ENCODE measurements around the gene TRIM60.
"Not testable (repeated sequence)": the region's sequence is repeated elsewhere in the genome, so short reads cannot be mapped to it uniquely, and the experiment has no call there.

Gene TRIM60

DNA sequence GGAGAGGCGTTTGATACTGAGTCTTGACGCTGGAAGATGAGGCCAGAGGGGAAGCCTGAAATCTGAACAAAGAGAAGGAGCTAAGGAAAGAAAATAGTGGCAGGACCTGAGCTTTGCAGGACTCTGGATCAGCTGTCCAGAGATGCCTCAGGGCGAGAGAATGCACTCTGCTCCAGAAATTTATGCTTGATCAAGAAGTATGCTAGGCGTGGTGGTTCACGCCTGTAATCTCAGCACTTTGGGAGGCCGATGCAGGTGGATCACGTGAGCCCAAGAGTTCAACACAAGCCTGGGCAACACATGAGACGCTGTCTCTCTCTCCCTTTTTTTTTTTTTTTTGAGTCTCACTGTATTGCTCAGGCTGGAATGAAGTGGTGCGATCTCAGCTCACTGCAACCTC is 23.8 kb downstream of the TRIM60 start:
- no peak for DNase-seq

DNA sequence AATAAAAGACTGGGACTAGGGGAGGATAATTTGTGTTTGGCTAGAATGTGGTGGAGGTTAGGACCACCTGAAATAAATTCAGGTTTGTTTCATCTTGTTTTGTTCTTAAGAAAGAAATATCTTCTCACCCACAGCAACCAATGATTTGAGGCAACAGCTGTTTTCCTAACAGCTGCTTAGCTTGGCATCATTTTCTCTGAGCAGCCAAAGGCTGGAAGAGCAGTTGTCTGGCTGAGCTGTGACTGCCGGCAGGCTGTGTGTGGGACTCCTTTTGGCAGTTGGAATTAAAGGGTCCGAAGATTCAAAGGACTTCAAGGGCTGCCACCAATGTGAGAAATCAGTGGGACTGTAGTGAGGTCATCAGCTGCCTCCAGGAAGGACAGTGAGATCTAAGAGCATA is 26.9 kb downstream of the TRIM60 start:
- no peak for DNase-seq

DNA sequence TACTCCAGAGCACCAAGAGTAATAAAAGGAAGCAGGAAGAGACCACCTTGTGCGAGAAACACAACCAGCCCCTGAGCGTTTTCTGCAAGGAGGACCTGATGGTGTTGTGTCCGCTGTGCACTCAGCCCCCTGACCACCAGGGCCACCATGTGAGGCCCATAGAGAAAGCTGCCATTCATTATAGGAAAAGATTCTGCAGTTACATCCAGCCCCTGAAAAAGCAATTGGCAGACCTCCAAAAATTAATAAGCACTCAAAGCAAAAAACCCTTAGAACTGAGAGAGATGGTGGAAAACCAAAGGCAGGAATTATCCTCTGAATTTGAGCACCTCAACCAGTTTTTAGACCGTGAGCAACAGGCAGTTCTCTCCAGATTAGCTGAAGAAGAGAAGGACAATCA is 27.6 kb downstream of the TRIM60 start:
- no peak for DNase-seq

DNA sequence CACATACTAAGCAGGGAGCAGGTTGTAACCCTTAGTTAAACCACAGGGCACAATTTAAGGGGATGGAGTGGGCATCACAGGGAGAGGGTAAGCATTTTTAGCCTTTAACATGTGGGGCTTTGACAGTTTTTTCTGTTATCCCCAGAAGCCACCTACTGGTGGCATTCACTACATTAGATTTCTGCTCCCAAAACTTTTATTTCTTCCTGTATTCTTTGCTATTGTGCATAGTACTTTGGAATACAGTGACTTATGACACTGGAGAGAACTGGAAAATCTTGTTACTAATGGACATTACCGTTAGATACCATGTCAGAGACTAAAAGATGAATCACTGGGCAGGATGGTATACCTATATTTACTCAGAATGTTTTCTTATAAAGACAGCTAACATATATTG is 29.1 kb downstream of the TRIM60 start:
- no peak for DNase-seq

DNA sequence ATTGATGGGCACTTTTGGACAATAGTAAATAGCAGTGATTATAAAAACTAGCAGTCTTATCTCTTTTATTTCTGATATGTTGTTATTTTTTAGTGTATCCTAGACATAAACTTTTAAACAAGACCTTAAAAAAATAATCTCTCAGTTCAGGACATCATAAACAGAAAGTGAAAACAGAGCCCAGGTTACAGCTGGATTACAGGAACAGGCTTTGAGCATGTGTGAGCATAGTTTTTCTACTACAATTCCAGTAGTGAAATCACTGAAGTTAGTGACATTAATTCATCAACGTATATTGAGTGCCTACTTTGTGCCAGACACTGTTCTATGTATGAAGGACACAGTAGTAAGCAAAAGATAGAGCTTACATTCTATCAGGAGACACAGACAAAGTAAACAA is 38.8 kb downstream of the TRIM60 start:
- no peak for DNase-seq

DNA sequence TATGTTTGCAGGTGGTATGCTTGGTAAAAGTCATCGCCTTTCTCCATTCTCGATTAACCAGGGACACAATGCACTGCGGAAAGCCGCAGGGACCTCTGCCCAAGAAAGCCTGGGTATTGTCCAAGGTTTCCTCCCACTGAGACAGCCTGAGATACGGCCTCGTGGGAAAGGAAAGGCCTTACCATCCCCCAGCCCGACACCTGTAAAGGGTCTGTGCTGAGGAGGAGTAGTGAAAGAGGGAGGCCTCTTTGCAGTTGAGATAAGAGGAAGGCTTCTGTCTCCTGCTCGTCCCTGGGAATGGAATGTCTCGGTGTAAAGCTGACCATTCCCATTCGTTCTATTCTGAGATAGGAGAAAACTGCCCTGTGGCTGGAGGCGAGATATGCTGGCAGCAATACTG is 41.5 kb downstream of the TRIM60 start:
- DNase-seq: not testable (repeated sequence)

DNA sequence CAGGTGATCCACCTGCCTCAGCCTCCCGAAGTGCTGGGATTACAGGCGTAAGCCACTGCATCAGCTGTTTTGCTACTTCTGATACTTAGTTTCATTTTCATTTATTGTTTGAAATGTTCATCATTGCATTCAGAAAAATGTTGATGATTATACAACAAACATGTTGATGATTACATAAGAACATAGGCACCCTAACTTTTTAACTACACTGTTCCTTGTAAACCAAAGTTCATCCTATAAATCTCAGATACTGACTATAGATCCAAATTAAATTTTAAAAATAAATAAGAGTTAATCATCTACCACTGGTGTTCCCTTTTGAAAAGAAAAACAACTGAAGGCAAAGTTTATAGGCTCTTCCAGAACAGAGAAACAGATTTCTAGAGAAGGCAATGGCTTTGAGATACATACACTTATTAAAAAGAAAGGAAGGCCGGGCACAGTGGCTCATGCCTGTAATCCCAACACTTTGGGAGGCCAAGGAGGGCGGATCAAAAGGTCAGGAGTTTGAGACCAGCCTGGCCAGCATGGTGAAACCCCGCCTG is 45.3 kb downstream of the TRIM60 start:
- DNase-seq: no peak

DNA sequence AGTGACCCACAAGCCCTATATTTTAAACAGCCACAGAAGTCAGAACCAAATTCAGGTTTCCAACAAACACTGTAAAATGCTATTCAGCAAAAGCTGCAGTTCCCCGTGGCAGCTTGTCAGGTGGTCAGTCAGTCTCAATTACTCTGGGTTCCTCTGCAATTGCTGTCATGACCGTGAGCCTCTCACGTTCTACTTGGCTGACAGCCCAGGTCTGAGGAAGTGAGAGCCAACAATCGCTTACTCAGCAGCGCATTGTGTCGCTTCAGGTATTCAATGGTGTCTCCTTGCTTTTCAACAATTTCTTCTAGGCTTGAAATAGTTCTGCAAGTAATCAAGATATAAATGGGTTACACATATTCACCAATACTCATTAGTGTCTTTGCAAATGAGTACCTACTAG is 47.7 kb downstream of the TRIM60 start:
- no peak for DNase-seq

DNA sequence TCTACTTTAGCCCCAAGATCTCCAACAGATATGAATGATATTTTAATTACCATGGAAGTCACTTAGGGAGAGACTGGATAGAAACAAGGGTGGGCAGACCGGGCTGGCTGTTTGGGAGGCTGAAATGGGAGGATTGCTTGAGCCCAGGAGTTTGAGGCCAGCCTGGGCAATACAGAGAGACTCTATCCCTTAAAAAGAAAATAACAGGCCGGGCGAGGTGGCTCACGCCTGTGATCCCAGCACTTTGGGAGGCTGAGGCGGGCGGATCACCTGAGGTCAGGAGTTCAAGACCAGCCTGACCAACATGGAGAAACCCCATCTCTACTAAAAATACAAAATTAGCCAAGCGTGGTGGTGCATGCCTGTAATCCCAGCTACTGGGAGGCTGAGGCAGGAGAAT is 53.0 kb downstream of the TRIM60 start:
- DNase-seq: not testable (repeated sequence)

DNA sequence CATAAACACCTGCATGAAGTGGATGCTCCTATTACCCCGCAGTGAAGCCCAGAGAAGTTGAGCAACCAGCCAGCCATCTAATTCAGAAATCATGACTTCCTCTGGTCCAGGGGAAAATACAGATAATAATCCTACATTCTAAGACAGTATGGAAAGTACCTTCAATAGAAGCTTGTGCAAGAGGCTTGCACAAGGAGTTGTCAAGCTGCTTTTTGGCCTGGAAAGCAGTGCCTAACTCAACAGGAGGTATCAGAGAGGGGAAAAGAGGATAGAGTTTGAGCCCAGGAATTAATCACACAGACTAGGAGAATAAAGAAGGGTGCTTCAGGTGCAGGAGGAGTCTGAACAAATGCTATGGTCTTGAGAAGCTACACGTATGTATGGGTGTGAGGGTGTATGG is 54.1 kb downstream of the TRIM60 start:
- DNase-seq: no peak

DNA sequence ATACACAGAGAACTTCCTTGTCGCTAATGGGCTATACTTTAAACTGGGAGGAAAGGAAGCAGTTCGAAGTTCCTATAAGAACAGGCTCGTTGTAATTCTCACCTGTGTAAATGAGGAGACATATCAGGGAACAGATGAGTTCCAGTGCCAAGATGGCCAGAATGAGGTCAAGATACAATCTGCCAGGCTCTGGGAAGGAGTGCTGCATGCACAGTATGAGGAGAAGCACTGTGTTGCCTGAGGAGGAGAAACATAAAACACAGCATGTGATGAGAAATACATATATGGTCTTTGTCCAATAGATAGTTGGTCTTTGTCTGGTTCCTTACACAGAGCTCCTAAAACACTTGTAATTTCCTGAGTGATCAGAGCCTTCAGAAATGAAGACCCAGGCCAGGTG is 56.6 kb downstream of the TRIM60 start:
- no peak for DNase-seq
